Measurements from ENCODE around the gene LARP4B. TPM values are rescaled to one million over a fixed set of nuclear protein-coding genes. Genes with fewer than 3 reads are reported as not detected.

Gene LARP4B
- polyA plus RNA-seq, 1 experiment = 33.5 TPM

- TF ChIP-seq CTCF (IDR thresholded peaks at IDR 0.05; ENCODE audit: low read depth, low read length) = no peak
- DNase-seq (ENCODE audit: low read depth, low spot score) = no peak
- CTCF ChIA-PET = no interaction called here
- Histone ChIP-seq H3K27ac (ENCODE audit: low read depth, low read length) (no peak overlapping the region), H3K9me3 (ENCODE audit: control insufficient read depth, insufficient read depth, low read length) (no peaks in the 10 kb centered on the region), H3K4me3 (ENCODE audit: low read depth, low read length) (no peak overlapping the region), H3K27me3 (ENCODE audit: control insufficient read depth, insufficient read depth, low read length) (no peaks in the 10 kb centered on the region)
- POLR2A ChIA-PET = no interaction called here
Observed at GRCh38 chr10:898141-898540, 33.4 kb downstream of the LARP4B start.

GRCh38 chr10:896982-897381 is 34.5 kb downstream of the LARP4B start:
- H3K27me3 ChIP-seq (ENCODE audit: control insufficient read depth, insufficient read depth, low read length) = no peaks in the 10 kb centered on the region
- no peak for TF ChIP-seq CTCF (IDR thresholded peaks at IDR 0.05; ENCODE audit: low read depth, low read length)
- no peaks in the 10 kb centered on the region for H3K9me3 ChIP-seq (ENCODE audit: control insufficient read depth, insufficient read depth, low read length)
- H3K4me3 ChIP-seq (ENCODE audit: low read depth, low read length) = no peak overlapping the region
- CTCF ChIA-PET = interaction anchor here (0.7 kb wide), 1 partner anchor 823 kb away, joined by 3 read pairs; no protein-coding TSS in a partner anchor
- no peak for DNase-seq (ENCODE audit: low read depth, low spot score)
- POLR2A ChIA-PET = interaction anchor here (0.9 kb wide), 1 partner anchor 13 kb away, joined by 4 read pairs; no protein-coding TSS in a partner anchor
- no peak overlapping the region for H3K27ac ChIP-seq (ENCODE audit: low read depth, low read length)

GRCh38 chr10:895324-895723 is 36.2 kb downstream of the LARP4B start:
- H3K4me3 ChIP-seq (ENCODE audit: low read depth, low read length) = no peak overlapping the region
- no peak for DNase-seq (ENCODE audit: low read depth, low spot score)
- H3K27ac ChIP-seq (ENCODE audit: low read depth, low read length) = no peak overlapping the region
- CTCF ChIA-PET = no interaction called here
- POLR2A ChIA-PET = no interaction called here
- no peaks in the 10 kb centered on the region for H3K9me3 ChIP-seq (ENCODE audit: control insufficient read depth, insufficient read depth, low read length)
- H3K27me3 ChIP-seq (ENCODE audit: control insufficient read depth, insufficient read depth, low read length) = no peaks in the 10 kb centered on the region
- TF ChIP-seq CTCF (IDR thresholded peaks at IDR 0.05; ENCODE audit: low read depth, low read length) = no peak

GRCh38 chr10:878895-879294 is 52.6 kb downstream of the LARP4B start:
- ChIA-PET POLR2A (interaction anchor here (1.3 kb wide), 1 partner anchor 52 kb away, joined by 3 read pairs; the partner anchor contains the start of gene LARP4B), CTCF (no interaction called here)
- TF ChIP-seq CTCF (IDR thresholded peaks at IDR 0.05; ENCODE audit: low read depth, low read length) = no peak
- no peaks in the 10 kb centered on the region for H3K27me3 ChIP-seq (ENCODE audit: control insufficient read depth, insufficient read depth, low read length)
- H3K27ac ChIP-seq (ENCODE audit: low read depth, low read length) = no peak overlapping the region
- no peaks in the 10 kb centered on the region for H3K9me3 ChIP-seq (ENCODE audit: control insufficient read depth, insufficient read depth, low read length)
- no peak for DNase-seq (ENCODE audit: low read depth, low spot score)
- no peak overlapping the region for H3K4me3 ChIP-seq (ENCODE audit: low read depth, low read length)

GRCh38 chr10:878333-878759 is 53.2 kb downstream of the LARP4B start:
- H3K27me3 ChIP-seq (ENCODE audit: control insufficient read depth, insufficient read depth, low read length) = no peaks in the 10 kb centered on the region
- no peaks in the 10 kb centered on the region for H3K9me3 ChIP-seq (ENCODE audit: control insufficient read depth, insufficient read depth, low read length)
- POLR2A ChIA-PET = interaction anchor here (1.3 kb wide), 1 partner anchor 53 kb away, joined by 3 read pairs; the partner anchor contains the start of gene LARP4B
- no peak for TF ChIP-seq CTCF (IDR thresholded peaks at IDR 0.05; ENCODE audit: low read depth, low read length)
- CTCF ChIA-PET = no interaction called here
- DNase-seq (ENCODE audit: low read depth, low spot score) = peak; percentile 3
- no peak overlapping the region for H3K4me3 ChIP-seq (ENCODE audit: low read depth, low read length)
- peak overlapping the region; percentile 40 for H3K27ac ChIP-seq (ENCODE audit: low read depth, low read length)

All from AG04450 (cell line).